Esophagus (tissue), 2 donors: ENCODE data around the gene SND1. TPM values are rescaled to one million over a fixed set of nuclear protein-coding genes. Genes with fewer than 3 reads are reported as not detected.
A peak's percentile ranks its signal among the peaks of the same experiment; 100 is the strongest.

Source experiments
- H3K27ac ChIP-seq, 2 donors: one replicate each; pipeline ENCODE4 v1.5.1; 2013; ENCODE audit warnings: low read depth in 2 of 2, mild to moderate bottlenecking in 2 of 2, inconsistent platforms in 1 of 2, low read length in 1 of 2, moderate library complexity in 1 of 2
- H3K27me3 ChIP-seq, 2 donors: one replicate each; pipeline ENCODE4 v1.6.1; 2013; ENCODE audit warnings: low read length in 2 of 2, control low read depth in 1 of 2, mild to moderate bottlenecking in 1 of 2; ENCODE audit not compliant: insufficient read depth in 2 of 2, control insufficient read depth in 1 of 2
- H3K36me3 ChIP-seq, 2 donors: one replicate each; pipeline ENCODE4 v1.6.1; 2013; ENCODE audit warnings: low read length in 1 of 2; ENCODE audit not compliant: control insufficient read depth in 2 of 2, insufficient read depth in 2 of 2
- H3K4me1 ChIP-seq, 2 donors: one replicate each; pipeline ENCODE4 v1.6.1; 2013; ENCODE audit warnings: low read length in 1 of 2; ENCODE audit not compliant: control insufficient read depth in 2 of 2, insufficient read depth in 2 of 2
- H3K4me3 ChIP-seq, 2 donors: one replicate each; pipeline ENCODE4 v1.5.1; 2013; ENCODE audit warnings: low read length in 2 of 2, mild to moderate bottlenecking in 2 of 2, low read depth in 1 of 2, moderate library complexity in 1 of 2
- H3K9me3 ChIP-seq, 2 donors: one replicate each; pipeline ENCODE4 v1.6.1; 2013; ENCODE audit warnings: mild to moderate bottlenecking in 2 of 2, low read depth in 1 of 2, low read length in 1 of 2, moderate library complexity in 1 of 2; ENCODE audit not compliant: control insufficient read depth in 2 of 2, insufficient read depth in 1 of 2
- WGBS, 2 donors: extraction: QIAGEN DNeasy Blood & Tissue Kit; methylation state at CpG; one replicate each; pipeline ENCODE4 v1.1.7; 2013; 5-methylcytosine and 5-hydroxymethylcytosine counted together
- polyA plus RNA-seq, 2 donors: library from polyadenylated mRNA; stranded (reverse); fragments of 200-250 nt; gene quantifications; one replicate each; pipeline ENCODE4 v1.2.3, GENCODE V29; 2013
- donor health status: healthy with polysubstance abuse.
- donor health status: Bipolar disorder and iron deficiency.

SND1 gene
- polyA plus RNA-seq, 2 donors = 23.1 to 44.4 TPM

- no peaks in the 10 kb centered on the region for H3K36me3 ChIP-seq
- no peak overlapping the region for H3K27ac ChIP-seq
- H3K4me3 ChIP-seq = peak overlapping the region in 1 of 2 donors; percentile 45
- 10 to 14% methylated on average over 4 to 6 of the region's 6 CpGs for WGBS, 2 donors
- peaks cover 0 to 3% of the 10 kb centered on the region in 2 donors for H3K27me3 ChIP-seq
- peaks cover 0 to 9% of the 10 kb centered on the region in 2 donors for H3K4me1 ChIP-seq
- no peaks in the 10 kb centered on the region for H3K9me3 ChIP-seq
Observed at GRCh38 chr7:128135159-128135514, 483.1 kb downstream of the SND1 start.

GRCh38 chr7:128135515-128136214 is 483.7 kb downstream of the SND1 start:
- peaks cover 0 to 9% of the 10 kb centered on the region in 2 donors for H3K4me1 ChIP-seq
- peaks cover 0 to 3% of the 10 kb centered on the region in 2 donors for H3K27me3 ChIP-seq
- H3K9me3 ChIP-seq = no peaks in the 10 kb centered on the region
- H3K27ac ChIP-seq = no peak overlapping the region
- H3K4me3 ChIP-seq = peak overlapping the region; percentile 45 to 47
- H3K36me3 ChIP-seq = no peaks in the 10 kb centered on the region
- whole genome bisulfite sequencing, 2 donors = 0 to 1% methylated on average over 43 to 57 of the region's 57 CpGs

DNA sequence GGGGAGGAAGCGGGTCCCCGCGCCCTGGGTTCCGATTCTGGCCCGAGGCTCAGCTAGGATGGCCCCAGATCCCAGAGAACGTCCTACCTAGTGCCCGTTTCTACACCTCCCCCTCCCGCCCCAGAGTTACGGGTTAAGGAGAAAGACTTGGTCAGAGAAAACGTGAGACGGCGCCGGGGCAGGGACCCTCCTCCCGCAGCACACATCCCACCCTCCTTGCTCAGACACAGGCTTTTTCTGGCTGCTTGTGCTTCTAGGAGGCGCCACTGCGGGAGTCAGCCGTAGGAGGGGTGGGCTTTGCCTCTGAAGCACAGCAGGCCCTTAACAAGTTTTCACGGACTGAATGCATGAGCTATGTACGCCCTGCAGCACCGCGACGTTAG is 484.2 kb downstream of the SND1 start:
- no peaks in the 10 kb centered on the region for H3K36me3 ChIP-seq
- peaks cover 0 to 9% of the 10 kb centered on the region in 2 donors for H3K4me1 ChIP-seq
- peaks cover 0 to 3% of the 10 kb centered on the region in 2 donors for H3K27me3 ChIP-seq
- WGBS, 2 donors = 6 to 8% methylated on average over 22 of the region's 22 CpGs
- H3K27ac ChIP-seq = no peak overlapping the region
- H3K4me3 ChIP-seq = peak overlapping the region; percentile 45 to 47
- H3K9me3 ChIP-seq = no peaks in the 10 kb centered on the region

DNA sequence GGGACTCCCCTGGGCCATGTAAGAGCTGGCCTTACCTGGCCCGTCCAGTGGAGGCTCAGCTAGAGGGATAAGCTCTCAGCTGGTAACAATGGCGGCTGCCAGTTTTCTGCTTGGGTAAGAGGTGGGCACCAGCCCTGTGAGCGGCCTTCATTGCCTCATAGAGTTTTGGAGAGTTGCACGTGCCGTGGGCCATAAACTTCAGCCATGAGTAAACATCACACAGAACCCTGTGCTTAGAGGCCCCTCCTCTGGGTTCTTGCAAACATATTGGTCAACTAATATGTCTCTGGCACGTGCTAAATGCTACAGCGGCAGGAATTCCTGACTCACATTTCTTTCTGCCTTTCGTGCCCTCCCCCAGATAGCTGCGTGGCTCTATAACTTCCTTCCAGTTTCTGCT is 485.2 kb downstream of the SND1 start:
- 50 to 57% methylated on average over 9 of the region's 9 CpGs for WGBS, 2 donors
- H3K4me1 ChIP-seq = peaks cover 0 to 9% of the 10 kb centered on the region in 2 donors
- no peaks in the 10 kb centered on the region for H3K9me3 ChIP-seq
- no peaks in the 10 kb centered on the region for H3K36me3 ChIP-seq
- peaks cover 0 to 5% of the 10 kb centered on the region in 2 donors for H3K27me3 ChIP-seq
- H3K27ac ChIP-seq = no peak overlapping the region
- no peak overlapping the region for H3K4me3 ChIP-seq

DNA sequence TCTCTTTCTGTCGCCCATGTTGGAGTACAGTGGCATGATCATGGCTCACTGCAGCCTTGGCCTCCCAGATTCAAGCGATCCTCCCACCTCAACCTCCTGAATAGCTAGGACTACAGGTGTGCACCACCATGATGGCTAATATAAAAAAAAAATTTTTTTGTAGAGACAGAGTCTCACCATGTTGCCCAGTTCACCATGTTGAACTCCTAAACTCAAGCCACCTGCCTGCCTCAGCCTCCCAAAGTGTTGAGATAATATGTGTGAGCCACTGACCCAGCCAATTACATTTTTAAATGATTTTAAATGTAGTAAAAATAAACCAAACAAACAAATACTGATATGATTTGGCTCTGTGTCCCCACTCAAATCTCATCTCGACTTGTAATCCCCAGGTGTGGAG is 487.4 kb downstream of the SND1 start:
- H3K36me3 ChIP-seq = no peaks in the 10 kb centered on the region
- no peak overlapping the region for H3K27ac ChIP-seq
- H3K4me1 ChIP-seq = peaks cover 0 to 9% of the 10 kb centered on the region in 2 donors
- H3K9me3 ChIP-seq = no peaks in the 10 kb centered on the region
- 71 to 73% methylated on average over 3 of the region's 3 CpGs for WGBS, 2 donors
- no peak overlapping the region for H3K4me3 ChIP-seq
- peaks cover 0 to 5% of the 10 kb centered on the region in 2 donors for H3K27me3 ChIP-seq

GRCh38 chr7:128141683-128142195 is 489.7 kb downstream of the SND1 start:
- Histone ChIP-seq H3K4me1 (no peaks in the 10 kb centered on the region), H3K36me3 (no peaks in the 10 kb centered on the region), H3K27ac (no peak overlapping the region), H3K27me3 (peaks cover 0 to 2% of the 10 kb centered on the region in 2 donors), H3K9me3 (no peaks in the 10 kb centered on the region), H3K4me3 (no peak overlapping the region)
- WGBS, 2 donors = 91 to 92% methylated on average over 6 of the region's 6 CpGs

Other genes with a start within 250 kb of the SND1 start
- gene GCC1, start 66.6 kb upstream of the SND1 start, polyA plus RNA-seq = 1 to 10 TPM; 2.5 to 5.8 TPM
- 100 to 1,000 TPM; 230 to 235 TPM for gene ARF5, start 63.8 kb upstream of the SND1 start, polyA plus RNA-seq
- gene FSCN3, start 58.5 kb upstream of the SND1 start, polyA plus RNA-seq = 1 to 10 TPM in 1 of 2 donors, under 1 TPM in 1; 0.20 to 1.0 TPM
- gene PAX4, start 34.1 kb upstream of the SND1 start, polyA plus RNA-seq = not detected